CD4-positive, alpha-beta T cell treated with Interleukin-12 subunit alpha and Interleukin-12 subunit beta, for 1 hour (primary cell): ENCODE results near the gene AMBRA1.

Experiments used
- DNase-seq: peaks from one replicate; pipeline ENCODE4 v3.0.0-alpha.2; 2020

The AMBRA1 gene

GRCh38 chr11:46435679-46436078 lies 158.1 kb downstream of the AMBRA1 start:
- DNase-seq = no peak

- DNase-seq = no peak
These were observed 162.6 kb downstream of the AMBRA1 start for GRCh38 chr11:46431211-46431610.

- DNase-seq = no peak
These were observed 164.1 kb downstream of the AMBRA1 start for GRCh38 chr11:46429717-46430116.

- DNase-seq = no peak
These were observed 166.5 kb downstream of the AMBRA1 start for GRCh38 chr11:46427364-46427763.

- DNase-seq = no peak
These were observed 167.4 kb downstream of the AMBRA1 start for GRCh38 chr11:46426233-46426991.

GRCh38 chr11:46422588-46422987 lies 171.2 kb downstream of the AMBRA1 start:
- no peak for DNase-seq

- no peak for DNase-seq
These were observed 172.5 kb downstream of the AMBRA1 start for GRCh38 chr11:46421257-46421880.

GRCh38 chr11:46420513-46420912 lies 173.3 kb downstream of the AMBRA1 start:
- DNase-seq = no peak

GRCh38 chr11:46418751-46419150 lies 175.1 kb downstream of the AMBRA1 start:
- DNase-seq = no peak

GRCh38 chr11:46417711-46418110 lies 176.1 kb downstream of the AMBRA1 start:
- no peak for DNase-seq

- DNase-seq = no peak
These were observed 178.9 kb downstream of the AMBRA1 start for GRCh38 chr11:46414879-46415278.

GRCh38 chr11:46414466-46414796 lies 179.4 kb downstream of the AMBRA1 start:
- no peak for DNase-seq

GRCh38 chr11:46413760-46414465 lies 179.9 kb downstream of the AMBRA1 start:
- DNase-seq = no peak

- no peak for DNase-seq
These were observed 183.8 kb downstream of the AMBRA1 start for GRCh38 chr11:46410021-46410420.

GRCh38 chr11:46408407-46408986 lies 185.3 kb downstream of the AMBRA1 start:
- DNase-seq = no peak

GRCh38 chr11:46407635-46408034 lies 186.2 kb downstream of the AMBRA1 start:
- no peak for DNase-seq

GRCh38 chr11:46404476-46405017 lies 189.3 kb downstream of the AMBRA1 start:
- DNase-seq = no peak

- no peak for DNase-seq
These were observed 190.6 kb downstream of the AMBRA1 start for GRCh38 chr11:46402957-46403902.

- DNase-seq = no peak
These were observed 196.3 kb downstream of the AMBRA1 start for GRCh38 chr11:46397526-46397925.

GRCh38 chr11:46393759-46394158 lies 200.1 kb downstream of the AMBRA1 start:
- no peak for DNase-seq

- no peak for DNase-seq
These were observed 200.6 kb downstream of the AMBRA1 start for GRCh38 chr11:46393231-46393616.
